SU-DHL-6 (cell line): ENCODE measurements around the gene TFAP2D.

ENCODE experiments used
- H2AFZ ChIP-seq: fragments of 200-600 bp; sonication (generic); 2 replicates; pipeline ENCODE4 v1.6.1; 2014; ENCODE audit warnings: low read depth, mild to moderate bottlenecking, moderate library complexity, mixed read lengths, antibody characterized with exemption, low read length; ENCODE audit not compliant: severe bottlenecking
- H3F3A ChIP-seq: fragments of 200-600 bp; shearing (Covaris generic); 2 replicates; pipeline ENCODE4 v1.6.0; 2016; ENCODE audit warnings: antibody characterized with exemption, mild to moderate bottlenecking; ENCODE audit not compliant: insufficient read depth
- H3K27ac ChIP-seq: fragments of 200-600 bp; sonication (generic); 2 replicates; pipeline ENCODE4 v1.5.1; 2016; ENCODE audit warnings: low read depth, mild to moderate bottlenecking, low read length, moderate library complexity, mixed read lengths
- H3K27me3 ChIP-seq: fragments of 200-600 bp; sonication (generic), shearing (Covaris generic); 2 replicates; pipeline ENCODE4 v1.6.0; 2014; ENCODE audit warnings: mild to moderate bottlenecking, low read length
- H3K36me3 ChIP-seq: fragments of 200-600 bp; sonication (generic); 2 replicates; pipeline ENCODE4 v1.6.1; 2014; ENCODE audit warnings: mild to moderate bottlenecking, low read length, mixed read lengths
- H3K4me2 ChIP-seq: fragments of 300-600, 200-600 bp; shearing (Covaris generic), sonication (generic); 2 replicates; pipeline ENCODE4 v1.6.0; 2014; ENCODE audit warnings: low read length, low read depth, mild to moderate bottlenecking; ENCODE audit not compliant: poor library complexity, severe bottlenecking
- H3K4me3 ChIP-seq: fragments of 200-600 bp; sonication (generic); 2 replicates; pipeline ENCODE4 v1.5.1; 2014; ENCODE audit warnings: antibody characterized with exemption, low read length, mild to moderate bottlenecking, mixed read lengths; ENCODE audit not compliant: insufficient read depth, poor library complexity, severe bottlenecking
- H3K79me2 ChIP-seq: fragments of 200-600 bp; sonication (generic); 2 replicates; pipeline ENCODE4 v1.6.1; 2014; ENCODE audit warnings: mild to moderate bottlenecking, low read length, moderate library complexity; ENCODE audit not compliant: insufficient read depth
- H3K9ac ChIP-seq: fragments of 200-600 bp; sonication (generic); 2 replicates; pipeline ENCODE4 v1.7.0; 2014; ENCODE audit warnings: mild to moderate bottlenecking, low read length
- H3K9me2 ChIP-seq: fragments of 200-600 bp; sonication (generic); replicated peaks from 2 replicates; pipeline ENCODE4 v1.6.1; 2014; ENCODE audit warnings: low read length; ENCODE audit not compliant: insufficient read depth
- H3K9me3 ChIP-seq: fragments of 200-600 bp; sonication (generic); 2 replicates; pipeline ENCODE4 v1.6.1; 2014; ENCODE audit warnings: low read length, mixed read lengths; ENCODE audit not compliant: insufficient read depth
- H4K20me1 ChIP-seq: fragments of 200-600 bp; sonication (generic); 2 replicates; pipeline ENCODE4 v1.6.1; 2014; ENCODE audit warnings: low read depth, mild to moderate bottlenecking, antibody characterized with exemption, low read length, moderate library complexity, mixed read lengths
- EZH2phosphoT487 ChIP-seq: fragments of 200-600 bp; sonication (generic), shearing (Covaris generic); conservative IDR thresholded peaks from 2 replicates; pipeline ENCODE4 v1.6.1; 2018; ENCODE audit warnings: mild to moderate bottlenecking, antibody characterized with exemption, low read length, moderate library complexity, mixed read lengths
- TF ChIP-seq, protein P1 (sequence below): fragments of 200-600 bp; sonication (generic); IDR thresholded peaks from one replicate; pipeline ENCODE4 v1.5.1; 2017; ENCODE audit warnings: antibody characterized with exemption, mild to moderate bottlenecking, low read length, moderate library complexity; ENCODE audit not compliant: insufficient read depth, poor library complexity, severe bottlenecking

TFAP2D gene

GRCh38 chr6:50820869-50821264 lies 107.5 kb downstream of the TFAP2D start:
- Histone ChIP-seq H2AFZ (no peak overlapping the region), H3K27ac (no peak overlapping the region), H3K4me3 (no peak overlapping the region), H3K27me3 (no peaks in the 10 kb centered on the region), H3K79me2 (no peaks in the 10 kb centered on the region), H3K9ac (no peak overlapping the region), H3K36me3 (no peaks in the 10 kb centered on the region), H3K9me2 (no peaks in the 10 kb centered on the region), H3F3A (no peaks in the 10 kb centered on the region), H3K9me3 (no peaks in the 10 kb centered on the region), H3K4me2 (no peak overlapping the region), H4K20me1 (no peaks in the 10 kb centered on the region)
- TF ChIP-seq, protein P1, sequence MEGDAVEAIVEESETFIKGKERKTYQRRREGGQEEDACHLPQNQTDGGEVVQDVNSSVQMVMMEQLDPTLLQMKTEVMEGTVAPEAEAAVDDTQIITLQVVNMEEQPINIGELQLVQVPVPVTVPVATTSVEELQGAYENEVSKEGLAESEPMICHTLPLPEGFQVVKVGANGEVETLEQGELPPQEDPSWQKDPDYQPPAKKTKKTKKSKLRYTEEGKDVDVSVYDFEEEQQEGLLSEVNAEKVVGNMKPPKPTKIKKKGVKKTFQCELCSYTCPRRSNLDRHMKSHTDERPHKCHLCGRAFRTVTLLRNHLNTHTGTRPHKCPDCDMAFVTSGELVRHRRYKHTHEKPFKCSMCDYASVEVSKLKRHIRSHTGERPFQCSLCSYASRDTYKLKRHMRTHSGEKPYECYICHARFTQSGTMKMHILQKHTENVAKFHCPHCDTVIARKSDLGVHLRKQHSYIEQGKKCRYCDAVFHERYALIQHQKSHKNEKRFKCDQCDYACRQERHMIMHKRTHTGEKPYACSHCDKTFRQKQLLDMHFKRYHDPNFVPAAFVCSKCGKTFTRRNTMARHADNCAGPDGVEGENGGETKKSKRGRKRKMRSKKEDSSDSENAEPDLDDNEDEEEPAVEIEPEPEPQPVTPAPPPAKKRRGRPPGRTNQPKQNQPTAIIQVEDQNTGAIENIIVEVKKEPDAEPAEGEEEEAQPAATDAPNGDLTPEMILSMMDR, result no peak
- TF ChIP-seq EZH2phosphoT487, result no peak

DNA sequence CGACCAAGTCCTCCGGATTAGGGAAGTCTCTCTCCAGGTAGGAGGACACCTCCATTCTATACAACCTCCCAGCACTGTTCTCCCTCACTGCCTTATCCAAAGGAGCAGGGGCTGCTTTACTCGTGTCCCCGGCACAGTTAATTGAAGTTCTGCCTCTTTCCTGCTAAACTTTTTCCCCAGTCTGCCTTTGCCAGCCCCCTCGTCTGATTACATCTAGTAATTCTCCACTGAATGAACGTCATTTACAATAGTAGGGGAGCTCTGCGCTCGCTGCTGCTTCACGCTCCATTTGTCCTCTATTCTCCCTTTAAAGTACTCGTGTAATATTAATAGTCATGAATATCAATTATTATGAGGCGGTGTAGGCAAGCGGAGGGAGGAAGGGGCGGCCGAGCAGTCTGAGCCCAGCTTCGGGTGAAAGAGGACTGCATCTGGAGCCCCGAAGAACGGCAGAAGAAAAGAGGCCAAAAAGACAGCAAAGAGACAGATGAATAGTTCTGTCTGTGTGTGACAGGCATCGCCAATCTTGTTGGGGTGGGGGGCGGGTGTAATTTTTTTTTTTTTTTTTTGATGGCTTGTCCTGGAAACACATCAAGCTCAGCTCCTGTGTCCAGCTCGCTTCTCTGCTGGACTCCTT lies 108.2 kb downstream of the TFAP2D start:
- Histone ChIP-seq H3K36me3 (no peaks in the 10 kb centered on the region), H2AFZ (no peak overlapping the region), H3K27ac (no peak overlapping the region), H3K9me2 (no peaks in the 10 kb centered on the region), H3K9me3 (no peaks in the 10 kb centered on the region), H4K20me1 (no peaks in the 10 kb centered on the region), H3K79me2 (no peaks in the 10 kb centered on the region), H3K4me3 (no peak overlapping the region), H3K4me2 (no peak overlapping the region), H3K27me3 (no peaks in the 10 kb centered on the region), H3K9ac (no peak overlapping the region), H3F3A (no peaks in the 10 kb centered on the region)
- TF ChIP-seq EZH2phosphoT487, result no peak
- TF ChIP-seq, protein P1, result no peak

- Histone ChIP-seq H3K4me3 (no peak overlapping the region), H3K9me3 (no peaks in the 10 kb centered on the region), H3K79me2 (no peaks in the 10 kb centered on the region), H3K9ac (no peak overlapping the region), H2AFZ (no peak overlapping the region), H3K36me3 (no peaks in the 10 kb centered on the region), H3F3A (no peaks in the 10 kb centered on the region), H3K27ac (no peak overlapping the region), H3K4me2 (no peak overlapping the region), H4K20me1 (no peaks in the 10 kb centered on the region), H3K27me3 (no peaks in the 10 kb centered on the region), H3K9me2 (no peaks in the 10 kb centered on the region)
- TF ChIP-seq, protein P1, result no peak
- no peak for TF ChIP-seq EZH2phosphoT487
These were observed 108.8 kb downstream of the TFAP2D start for GRCh38 chr6:50822078-50822476.
